Measurements from ENCODE around the gene TGM2.

DNA sequence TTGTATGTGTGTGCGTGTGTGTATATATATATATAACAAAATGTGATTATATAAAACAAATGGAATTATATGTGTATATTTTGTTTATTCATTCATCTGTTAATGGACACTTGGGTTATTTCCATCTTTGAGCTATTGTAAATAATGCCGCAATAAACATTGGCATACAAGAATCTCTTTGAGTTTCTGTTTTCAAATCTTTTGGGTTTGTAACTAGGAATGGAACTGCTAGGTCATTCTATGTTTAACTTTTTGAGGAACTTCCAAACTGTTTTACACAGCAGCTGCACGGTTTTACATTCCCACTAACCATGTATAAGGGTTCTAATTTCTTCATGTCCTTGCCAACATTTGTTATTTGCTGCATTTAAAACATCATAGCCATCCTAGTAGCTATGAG, 39.9 kb upstream of the TGM2 start:
- TF ChIP-seq POLR2A (IDR thresholded peaks at IDR 0.05) (no peak), CTCF (IDR thresholded peaks at IDR 0.05) (no peak)
